ENCODE measurements around the gene OPCML. TPM values are rescaled to one million over a fixed set of nuclear protein-coding genes. Genes with fewer than 3 reads are reported as not detected.

The OPCML gene
- total RNA-seq, 1 donor from 2014 or later, result 1.7 TPM

- TF ChIP-seq, protein P1, sequence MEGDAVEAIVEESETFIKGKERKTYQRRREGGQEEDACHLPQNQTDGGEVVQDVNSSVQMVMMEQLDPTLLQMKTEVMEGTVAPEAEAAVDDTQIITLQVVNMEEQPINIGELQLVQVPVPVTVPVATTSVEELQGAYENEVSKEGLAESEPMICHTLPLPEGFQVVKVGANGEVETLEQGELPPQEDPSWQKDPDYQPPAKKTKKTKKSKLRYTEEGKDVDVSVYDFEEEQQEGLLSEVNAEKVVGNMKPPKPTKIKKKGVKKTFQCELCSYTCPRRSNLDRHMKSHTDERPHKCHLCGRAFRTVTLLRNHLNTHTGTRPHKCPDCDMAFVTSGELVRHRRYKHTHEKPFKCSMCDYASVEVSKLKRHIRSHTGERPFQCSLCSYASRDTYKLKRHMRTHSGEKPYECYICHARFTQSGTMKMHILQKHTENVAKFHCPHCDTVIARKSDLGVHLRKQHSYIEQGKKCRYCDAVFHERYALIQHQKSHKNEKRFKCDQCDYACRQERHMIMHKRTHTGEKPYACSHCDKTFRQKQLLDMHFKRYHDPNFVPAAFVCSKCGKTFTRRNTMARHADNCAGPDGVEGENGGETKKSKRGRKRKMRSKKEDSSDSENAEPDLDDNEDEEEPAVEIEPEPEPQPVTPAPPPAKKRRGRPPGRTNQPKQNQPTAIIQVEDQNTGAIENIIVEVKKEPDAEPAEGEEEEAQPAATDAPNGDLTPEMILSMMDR (IDR thresholded peaks at IDR 0.05; ENCODE audit: unreplicated experiment), result no peak
- peaks cover 30% of the 10 kb centered on the region for H3K27me3 Mint-ChIP-seq
- no peaks in the 10 kb centered on the region for H3K36me3 Mint-ChIP-seq (ENCODE audit: insufficient read depth)
- no peaks in the 10 kb centered on the region for H3K9me3 Mint-ChIP-seq (ENCODE audit: low read depth)
- H3K27ac Mint-ChIP-seq, result no peak overlapping the region
- peaks cover 2% of the 10 kb centered on the region for H3K4me1 Mint-ChIP-seq (ENCODE audit: low read depth)
- H3K4me3 Mint-ChIP-seq (ENCODE audit: low read depth), result no peak overlapping the region
- DNase-seq (ENCODE audit: low spot score, unreplicated experiment), result no peak
Measured at GRCh38 chr11:133053124-133053776, 479.1 kb downstream of the OPCML start.

DNA sequence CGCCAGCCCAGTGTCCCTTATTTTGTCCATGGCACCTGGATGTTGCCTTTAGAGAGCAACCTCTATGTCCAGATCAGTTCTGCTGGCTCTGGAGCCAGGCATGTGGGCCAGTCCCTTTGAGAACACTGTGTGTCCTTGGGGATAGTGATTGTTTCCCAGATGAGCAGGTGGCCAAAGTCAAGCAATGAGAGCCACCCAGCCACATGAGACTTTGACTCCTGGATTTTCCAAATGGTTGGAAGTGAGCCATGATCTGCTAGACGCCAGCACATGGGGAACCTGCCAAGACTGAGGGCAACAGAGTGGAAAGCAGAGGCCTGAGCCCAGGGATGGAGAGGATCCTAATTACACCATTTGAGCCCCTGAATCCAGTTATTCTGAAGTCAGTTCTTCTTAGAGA lies 479.8 kb downstream of the OPCML start:
- peaks cover 2% of the 10 kb centered on the region for H3K4me1 Mint-ChIP-seq (ENCODE audit: low read depth)
- DNase-seq (ENCODE audit: low spot score, unreplicated experiment), result no peak
- H3K27ac Mint-ChIP-seq, result no peak overlapping the region
- H3K36me3 Mint-ChIP-seq (ENCODE audit: insufficient read depth), result no peaks in the 10 kb centered on the region
- H3K27me3 Mint-ChIP-seq, result peaks cover 30% of the 10 kb centered on the region
- H3K4me3 Mint-ChIP-seq (ENCODE audit: low read depth), result no peak overlapping the region
- no peaks in the 10 kb centered on the region for H3K9me3 Mint-ChIP-seq (ENCODE audit: low read depth)
- TF ChIP-seq, protein P1 (IDR thresholded peaks at IDR 0.05; ENCODE audit: unreplicated experiment), result no peak

GRCh38 chr11:133049244-133050019 lies 482.9 kb downstream of the OPCML start:
- Mint-ChIP-seq H3K27me3 (peaks cover 41% of the 10 kb centered on the region), H3K36me3 (ENCODE audit: insufficient read depth) (no peaks in the 10 kb centered on the region), H3K9me3 (ENCODE audit: low read depth) (no peaks in the 10 kb centered on the region), H3K27ac (no peak overlapping the region), H3K4me3 (ENCODE audit: low read depth) (no peak overlapping the region), H3K4me1 (ENCODE audit: low read depth) (peaks cover 2% of the 10 kb centered on the region)
- TF ChIP-seq, protein P1 (IDR thresholded peaks at IDR 0.05; ENCODE audit: unreplicated experiment), result no peak
- no peak for DNase-seq (ENCODE audit: low spot score, unreplicated experiment)

DNA sequence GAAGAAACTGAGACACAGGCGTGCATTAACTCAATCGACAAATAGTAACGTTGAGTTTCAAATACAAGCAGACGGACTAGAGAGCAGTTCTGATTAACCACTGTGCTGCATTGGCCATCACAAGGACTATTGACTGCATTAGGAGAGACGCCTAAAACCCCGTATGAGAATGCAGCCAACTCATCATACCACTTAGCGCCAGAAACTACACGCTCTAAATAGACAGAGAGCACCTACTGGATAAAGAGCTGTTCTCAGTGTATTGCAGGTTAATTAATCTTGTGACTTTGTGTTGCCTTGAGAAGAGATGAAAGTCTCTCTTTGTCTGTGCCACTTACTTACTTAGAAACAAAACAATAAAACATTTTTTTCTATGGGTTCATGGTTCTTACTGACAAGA lies 484.0 kb downstream of the OPCML start:
- H3K27ac Mint-ChIP-seq, result no peak overlapping the region
- no peak for DNase-seq (ENCODE audit: low spot score, unreplicated experiment)

GRCh38 chr11:133047771-133048115 lies 484.6 kb downstream of the OPCML start:
- H3K4me3 Mint-ChIP-seq (ENCODE audit: low read depth), result no peak overlapping the region
- no peak for DNase-seq (ENCODE audit: low spot score, unreplicated experiment)
- no peaks in the 10 kb centered on the region for H3K9me3 Mint-ChIP-seq (ENCODE audit: low read depth)
- TF ChIP-seq, protein P1 (IDR thresholded peaks at IDR 0.05; ENCODE audit: unreplicated experiment), result no peak
- peaks cover 57% of the 10 kb centered on the region for H3K27me3 Mint-ChIP-seq
- no peaks in the 10 kb centered on the region for H3K36me3 Mint-ChIP-seq (ENCODE audit: insufficient read depth)
- H3K27ac Mint-ChIP-seq, result no peak overlapping the region
- peaks cover 2% of the 10 kb centered on the region for H3K4me1 Mint-ChIP-seq (ENCODE audit: low read depth)

More for the DNA sequence above, 484.0 kb downstream of the OPCML start:
- Mint-ChIP-seq H3K4me3 (ENCODE audit: low read depth) (no peak overlapping the region), H3K9me3 (ENCODE audit: low read depth) (no peaks in the 10 kb centered on the region), H3K27me3 (peaks cover 52% of the 10 kb centered on the region), H3K36me3 (ENCODE audit: insufficient read depth) (no peaks in the 10 kb centered on the region), H3K4me1 (ENCODE audit: low read depth) (peaks cover 2% of the 10 kb centered on the region)
- TF ChIP-seq, protein P1 (IDR thresholded peaks at IDR 0.05; ENCODE audit: unreplicated experiment), result no peak
